Natural killer cell (primary cell): ENCODE measurements around the gene FAM181A. TPM values are rescaled to one million over a fixed set of nuclear protein-coding genes. Genes with fewer than 3 reads are reported as not detected.
A peak's percentile ranks its signal among the peaks of the same experiment; 100 is the strongest.

Experiments
- ATAC-seq, 3 donors: fragments of 150-1000 bp in 2 of 3; fragments of 200-7000 bp in 1 of 3; cut with Tn5 transposase; 1 replicate in 1 of 3; 2 replicates in 2 of 3; pipeline ENCODE4 v1.10.0; 2021; ENCODE audit warnings: mild to moderate bottlenecking in 2 of 3, moderate library complexity in 2 of 3
- DNase-seq, 2 donors: peaks; one replicate each; pipeline versions ENCODE4 v3.0.0 to v3.0.0-alpha.2; 2013 to 2021; ENCODE audit warnings: mixed read lengths in 1 of 2
- H3K27ac ChIP-seq: one replicate; pipeline ENCODE4 v1.5.1; 2013; ENCODE audit warnings: mild to moderate bottlenecking, low read length
- H3K27me3 ChIP-seq: one replicate; pipeline ENCODE4 v1.6.1; 2013; ENCODE audit warnings: low read length; ENCODE audit not compliant: control insufficient read depth, insufficient read depth
- H3K36me3 ChIP-seq: one replicate; pipeline ENCODE4 v1.6.1; 2013; ENCODE audit warnings: low read length; ENCODE audit not compliant: control insufficient read depth, insufficient read depth
- H3K4me1 ChIP-seq: one replicate; pipeline ENCODE4 v1.6.1; 2013; ENCODE audit warnings: low read length; ENCODE audit not compliant: control insufficient read depth, insufficient read depth
- H3K4me3 ChIP-seq: one replicate; pipeline ENCODE4 v1.5.1; 2013; ENCODE audit warnings: low read length
- H3K9me3 ChIP-seq: one replicate; pipeline ENCODE4 v1.6.1; 2013; ENCODE audit warnings: low read length; ENCODE audit not compliant: control insufficient read depth, insufficient read depth
- H3K27ac Mint-ChIP-seq, 2 donors: one replicate each; pipeline ENCODE4 v1.8.0; 2022; ENCODE audit warnings: mild to moderate bottlenecking in 2 of 2, mixed read lengths in 2 of 2, moderate library complexity in 1 of 2
- H3K27me3 Mint-ChIP-seq, 2 donors: one replicate each; pipeline ENCODE4 v1.8.0; 2022; ENCODE audit warnings: low read depth in 2 of 2, mixed read lengths in 2 of 2
- H3K36me3 Mint-ChIP-seq: one replicate; pipeline ENCODE4 v1.8.0; 2022; ENCODE audit warnings: mixed read lengths
- H3K4me1 Mint-ChIP-seq, 2 donors: one replicate each; pipeline ENCODE4 v1.8.0; 2022; ENCODE audit warnings: mixed read lengths in 2 of 2
- H3K4me3 Mint-ChIP-seq: one replicate; pipeline ENCODE4 v1.8.0; 2022; ENCODE audit warnings: mild to moderate bottlenecking, moderate library complexity, mixed read lengths
- H3K9me3 Mint-ChIP-seq, 2 donors: one replicate each; pipeline ENCODE4 v1.8.0; 2022; ENCODE audit warnings: mixed read lengths in 2 of 2
- WGBS: methylation state at CpG from one replicate; pipeline ENCODE4 v1.1.7; 2013; ENCODE audit warnings: missing lambda C conversion rate; ENCODE audit not compliant: insufficient coverage; 5-methylcytosine and 5-hydroxymethylcytosine counted together
- intact Hi-C: fragments of 100-400 bp; cut with micrococcal nuclease; formaldehyde crosslinking; loops from one replicate; pipeline ENCODE4 v1.14.2; 2022
- total RNA-seq, 4 donors: library from RNA; stranded (reverse); fragments of 120-200 nt in 1 of 4; gene quantifications; one replicate each; pipeline versions ENCODE4 v1.2.3 to v1.2.4, GENCODE V29; 2013 to 2022
- TF ChIP-seq, protein P1 (sequence below): fragments of 200-600 bp; IDR thresholded peaks from one replicate; pipeline ENCODE4 v1.8.0; 2022; ENCODE audit warnings: antibody characterized with exemption

Gene FAM181A
- total RNA-seq, 3 donors from 2014 or later (not counting 1 experiment from before 2014, with no cell fraction given), result not detected

DNA sequence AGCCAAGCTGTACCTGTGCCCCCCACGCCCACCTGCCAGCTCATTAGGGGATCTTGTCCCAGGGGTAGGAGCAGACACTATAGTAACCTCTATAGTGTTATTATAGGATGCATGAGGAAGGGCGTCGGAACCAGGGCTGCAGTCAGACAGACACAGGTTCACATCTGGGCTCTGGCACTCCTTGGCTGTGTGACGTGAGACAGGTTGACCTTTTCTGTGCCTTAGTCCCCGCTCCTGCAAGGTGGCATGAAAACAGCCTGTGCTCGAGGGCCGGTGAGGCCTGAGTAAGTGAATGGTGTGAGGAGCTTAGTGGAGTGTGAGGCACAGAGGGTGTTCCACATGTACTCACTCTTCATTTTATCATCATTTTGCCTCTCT is 30.2 kb downstream of the FAM181A start:
- peak overlapping the region; percentile 2 for H3K27ac ChIP-seq
- peaks cover 93% of the 10 kb centered on the region for H3K4me1 ChIP-seq
- H3K36me3 Mint-ChIP-seq, result no peaks in the 10 kb centered on the region
- no peaks in the 10 kb centered on the region for H3K9me3 ChIP-seq
- intact Hi-C loops, result loop anchor here (5.0 kb wide), 1 partner anchor 45 kb away; no protein-coding TSS in a partner anchor
- no peaks in the 10 kb centered on the region for H3K36me3 ChIP-seq
- TF ChIP-seq, protein P1, sequence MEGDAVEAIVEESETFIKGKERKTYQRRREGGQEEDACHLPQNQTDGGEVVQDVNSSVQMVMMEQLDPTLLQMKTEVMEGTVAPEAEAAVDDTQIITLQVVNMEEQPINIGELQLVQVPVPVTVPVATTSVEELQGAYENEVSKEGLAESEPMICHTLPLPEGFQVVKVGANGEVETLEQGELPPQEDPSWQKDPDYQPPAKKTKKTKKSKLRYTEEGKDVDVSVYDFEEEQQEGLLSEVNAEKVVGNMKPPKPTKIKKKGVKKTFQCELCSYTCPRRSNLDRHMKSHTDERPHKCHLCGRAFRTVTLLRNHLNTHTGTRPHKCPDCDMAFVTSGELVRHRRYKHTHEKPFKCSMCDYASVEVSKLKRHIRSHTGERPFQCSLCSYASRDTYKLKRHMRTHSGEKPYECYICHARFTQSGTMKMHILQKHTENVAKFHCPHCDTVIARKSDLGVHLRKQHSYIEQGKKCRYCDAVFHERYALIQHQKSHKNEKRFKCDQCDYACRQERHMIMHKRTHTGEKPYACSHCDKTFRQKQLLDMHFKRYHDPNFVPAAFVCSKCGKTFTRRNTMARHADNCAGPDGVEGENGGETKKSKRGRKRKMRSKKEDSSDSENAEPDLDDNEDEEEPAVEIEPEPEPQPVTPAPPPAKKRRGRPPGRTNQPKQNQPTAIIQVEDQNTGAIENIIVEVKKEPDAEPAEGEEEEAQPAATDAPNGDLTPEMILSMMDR, result no peak
- H3K27me3 ChIP-seq, result no peaks in the 10 kb centered on the region
- peak overlapping the region; percentile 18 for H3K4me3 Mint-ChIP-seq
- no peak for DNase-seq
- no peak overlapping the region for H3K4me3 ChIP-seq
- WGBS, result 87% methylated on average over 6 of the region's 7 CpGs
- no peak for ATAC-seq
- H3K27ac Mint-ChIP-seq, result peak overlapping the region; percentile 95 to 97
- no peaks in the 10 kb centered on the region for H3K9me3 Mint-ChIP-seq
- H3K4me1 Mint-ChIP-seq, result peaks cover 75 to 87% of the 10 kb centered on the region in 2 donors
- no peaks in the 10 kb centered on the region for H3K27me3 Mint-ChIP-seq

DNA sequence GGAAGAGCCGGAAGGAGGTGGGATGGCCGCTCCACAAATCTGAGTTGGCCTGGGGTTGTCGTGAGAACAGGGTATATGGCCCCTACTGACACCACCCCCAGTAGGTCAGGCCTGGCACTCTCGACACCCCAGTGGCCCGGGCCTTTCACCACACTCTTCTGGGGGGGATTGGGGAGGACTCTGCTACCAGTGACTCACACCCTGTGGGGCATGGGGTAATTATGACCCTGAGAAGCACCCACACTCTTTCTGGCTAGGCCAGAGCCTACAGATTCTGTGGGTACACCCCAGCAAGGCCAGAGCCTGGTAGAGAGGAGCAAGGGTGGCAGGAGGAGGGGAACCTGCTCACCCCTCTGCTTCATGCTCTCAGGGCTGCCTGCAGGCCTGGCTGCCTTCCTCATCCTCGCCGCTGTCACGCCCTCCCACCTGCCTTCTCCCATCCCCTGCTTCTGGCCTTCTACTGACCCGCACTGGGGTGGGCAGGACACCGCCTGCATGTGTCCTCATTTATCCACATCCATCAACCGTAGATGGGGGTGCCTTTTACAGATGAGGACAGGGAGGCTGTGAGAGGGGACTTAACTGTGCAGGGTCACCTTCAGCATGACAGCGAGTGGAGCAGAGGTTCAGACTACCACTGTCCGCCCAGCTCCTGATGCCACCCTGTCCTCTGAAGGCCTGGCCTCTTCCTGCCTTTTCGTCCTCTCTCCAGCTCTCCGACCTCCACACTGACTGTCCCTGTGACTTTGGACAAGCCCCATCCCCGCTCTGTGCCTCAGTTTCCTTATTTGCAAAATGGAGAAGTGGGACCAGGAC is 30.8 kb downstream of the FAM181A start:
- ATAC-seq, result peak in 1 of 3 donors; percentile 0
- intact Hi-C loops, result loop anchor here (5.0 kb wide), 1 partner anchor 44 kb away; no protein-coding TSS in a partner anchor
- H3K4me1 Mint-ChIP-seq, result peaks cover 81 to 93% of the 10 kb centered on the region in 2 donors

DNA sequence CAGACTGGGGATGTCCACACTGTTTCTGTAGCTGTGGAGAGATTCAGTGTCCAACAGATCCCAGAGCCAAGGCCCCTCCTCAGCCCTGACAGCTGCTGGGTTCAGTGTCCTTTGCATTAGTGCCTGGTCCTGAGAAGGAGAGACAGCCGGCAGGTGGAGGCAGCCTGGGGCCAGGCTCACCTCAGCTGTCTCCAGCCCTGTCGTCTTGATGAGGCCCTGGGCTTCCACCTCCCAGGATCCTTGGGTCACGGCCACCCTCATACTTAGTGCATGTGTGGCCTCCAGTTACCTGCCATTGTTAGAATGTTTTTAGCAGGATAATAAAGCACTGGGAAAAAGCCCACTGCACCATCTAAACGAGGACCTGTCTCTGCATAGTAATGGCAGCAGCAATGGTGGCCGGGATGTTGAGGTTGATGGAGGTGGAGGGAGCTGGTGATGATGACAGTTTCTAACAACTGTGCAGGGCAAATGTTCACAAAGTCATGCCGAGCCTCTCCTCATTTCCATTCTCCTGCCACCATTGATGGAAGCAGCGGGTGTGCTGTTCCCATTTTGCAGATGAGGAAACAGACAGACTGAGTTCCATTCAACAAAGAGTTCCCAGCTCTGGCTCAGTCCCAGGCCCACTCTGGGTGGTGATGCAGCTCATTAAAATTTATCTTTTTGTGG is 31.6 kb downstream of the FAM181A start:
- Histone ChIP-seq H3K9me3 (no peaks in the 10 kb centered on the region), H3K4me3 (no peak overlapping the region), H3K27me3 (no peaks in the 10 kb centered on the region), H3K36me3 (no peaks in the 10 kb centered on the region), H3K27ac (peak overlapping the region; percentile 81), H3K4me1 (peaks cover 98% of the 10 kb centered on the region)
- intact Hi-C loops, result loop anchor here (5.0 kb wide), 1 partner anchor 44 kb away; no protein-coding TSS in a partner anchor
- Mint-ChIP-seq H3K36me3 (no peaks in the 10 kb centered on the region), H3K9me3 (no peaks in the 10 kb centered on the region), H3K27ac (peak overlapping the region; percentile 95 to 97), H3K27me3 (no peaks in the 10 kb centered on the region), H3K4me3 (peak overlapping the region; percentile 81), H3K4me1 (peaks cover 87 to 98% of the 10 kb centered on the region in 2 donors)
- 88% methylated on average over 7 of the region's 7 CpGs for WGBS
- DNase-seq (no peak), ATAC-seq (no peak)
- TF ChIP-seq, protein P1, result no peak

More for the DNA sequence above, 30.8 kb downstream of the FAM181A start:
- H3K27me3 Mint-ChIP-seq, result no peaks in the 10 kb centered on the region
- Histone ChIP-seq H3K36me3 (no peaks in the 10 kb centered on the region), H3K27me3 (no peaks in the 10 kb centered on the region), H3K4me3 (no peak overlapping the region), H3K9me3 (no peaks in the 10 kb centered on the region), H3K4me1 (peaks cover 98% of the 10 kb centered on the region), H3K27ac (peak overlapping the region; percentile 2)
- 97% methylated on average over 12 of the region's 16 CpGs for WGBS
- H3K4me3 Mint-ChIP-seq, result peak overlapping the region; percentile 18
- TF ChIP-seq, protein P1, result no peak
- peak overlapping the region; percentile 95 to 97 for H3K27ac Mint-ChIP-seq
- no peaks in the 10 kb centered on the region for H3K36me3 Mint-ChIP-seq
- H3K9me3 Mint-ChIP-seq, result no peaks in the 10 kb centered on the region
- DNase-seq, result peak in 1 of 2 donors; percentile 36
